ENCODE measurements around the gene CLDN16. TPM values are rescaled to one million over a fixed set of nuclear protein-coding genes. Genes with fewer than 3 reads are reported as not detected.

CLDN16 gene
- total RNA-seq, 1 experiment from 2014 or later = not detected

GRCh38 chr3:190430906-190431305, 42.9 kb downstream of the CLDN16 start:
- ATAC-seq = no peak
- no peaks in the 10 kb centered on the region for H4K20me1 ChIP-seq (ENCODE audit: insufficient read depth)
- intact Hi-C loops (cut with micrococcal nuclease) = no loop called here
- H3K4me3 ChIP-seq (replicated peaks in 1 of 2; ENCODE audit: low read depth in 1 of 2, low read length in 2 of 2) = no peak overlapping the region
- H3K27ac ChIP-seq (ENCODE audit: low read depth, low read length) = no peak overlapping the region
- CTCF ChIA-PET = interaction anchor here (0.7 kb wide), 1 partner anchor 12 kb away, joined by 3 read pairs; no protein-coding TSS in a partner anchor
- no peaks in the 10 kb centered on the region for H3K9me3 ChIP-seq (ENCODE audit: control insufficient read depth in 1 of 2, insufficient read depth in 1 of 2, low read depth in 1 of 2, low read length in 2 of 2)
- no TSS peak for BruUV-seq (replicated peaks)
- no peak for DNase-seq (ENCODE audit: low read depth, low spot score)
- H3K79me2 ChIP-seq (ENCODE audit: insufficient read depth, low read length) = no peaks in the 10 kb centered on the region
- POLR2A ChIA-PET = no interaction called here
- no peak overlapping the region for H3K4me2 ChIP-seq (ENCODE audit: low read length)
- H3K27me3 ChIP-seq (ENCODE audit: insufficient read depth, low read length) = no peaks in the 10 kb centered on the region
- TF ChIP-seq JUND (IDR thresholded peaks at IDR 0.05) (no peak), EGR1 (IDR thresholded peaks at IDR 0.05; ENCODE audit: low read depth) (no peak), POLR2A (IDR thresholded peaks at IDR 0.05; ENCODE audit: borderline replicate concordance, extremely low read depth, insufficient read depth, insufficient read length) (no peak), ELF1 (IDR thresholded peaks at IDR 0.05; ENCODE audit: borderline replicate concordance, low read depth) (no peak), POLR2AphosphoS5 (IDR thresholded peaks at IDR 0.05; ENCODE audit: low read depth, low read length) (no peak), SIN3A (IDR thresholded peaks at IDR 0.05; ENCODE audit: low read depth) (no peak), EZH2 (IDR thresholded peaks at IDR 0.05) (no peak), EZH2phosphoT487 (IDR thresholded peaks at IDR 0.05; ENCODE audit: borderline replicate concordance) (no peak), ATF3 (IDR thresholded peaks at IDR 0.05) (no peak), CEBPB (IDR thresholded peaks at IDR 0.05; ENCODE audit: low read depth) (no peak), FOSL1 (IDR thresholded peaks at IDR 0.05; ENCODE audit: low read depth) (no peak), REST (IDR thresholded peaks at IDR 0.05; ENCODE audit: low read depth) (no peak)
- H3K36me3 ChIP-seq (ENCODE audit: control insufficient read depth in 1 of 2, insufficient read depth in 2 of 2, low read length in 2 of 2) = no peaks in the 10 kb centered on the region
- no peak overlapping the region for H3K9ac ChIP-seq (ENCODE audit: low read length)
- RAD21 ChIA-PET (ENCODE audit: low non-redundant PET in 1 of 2, low total read pairs in 2 of 2, uncharacterized antibody in 2 of 2, unreplicated experiment in 2 of 2) = no interaction called here
- no peak overlapping the region for H2AFZ ChIP-seq (ENCODE audit: low read depth, low read length, poor library complexity, severe bottlenecking)
- H3K4me1 ChIP-seq (ENCODE audit: control insufficient read depth in 1 of 2, insufficient read depth in 2 of 2, low read length in 2 of 2) = no peaks in the 10 kb centered on the region
- H3K9me2 ChIP-seq (ENCODE audit: insufficient read depth) = no peaks in the 10 kb centered on the region

All from HCT116 (cell line).